HL-60 (cell line): ENCODE measurements around the gene MCHR1.

Experiments
- DNase-seq, 2 experiments: peaks; one replicate each; pipeline ENCODE4 v3.0.0-alpha.2; 2010 to 2020; ENCODE audit warnings: low read depth in 1 of 2, low spot score in 1 of 2
- H3K27ac ChIP-seq: fragments of 250-450 bp; sonication (Bioruptor Pico); replicated peaks from 2 replicates; pipeline ENCODE4 v1.5.1; 2020; ENCODE audit warnings: mild to moderate bottlenecking, moderate library complexity
- H3K27me3 ChIP-seq: fragments of 250-450 bp; sonication (Bioruptor Pico); 2 replicates; pipeline ENCODE4 v1.5.1; 2021; ENCODE audit warnings: mild to moderate bottlenecking, moderate library complexity; ENCODE audit not compliant: insufficient read depth, poor library complexity, severe bottlenecking
- H3K4me3 ChIP-seq: replicated peaks from 2 replicates; pipeline ENCODE4 v1.5.1; 2011; ENCODE audit warnings: mild to moderate bottlenecking, control low read depth, low read length; ENCODE audit not compliant: insufficient read depth
- CTCF ChIP-seq: IDR thresholded peaks from one replicate; pipeline ENCODE4 v1.5.1; 2011; ENCODE audit warnings: low read length, control low read depth, inconsistent platforms; ENCODE audit not compliant: insufficient read depth
- GABPA ChIP-seq: IDR thresholded peaks from 2 replicates; pipeline ENCODE4 v1.6.1; 2012; ENCODE audit warnings: low read depth
- POLR2AphosphoS5 ChIP-seq: IDR thresholded peaks from 2 replicates; pipeline ENCODE4 v1.6.1; 2012; ENCODE audit warnings: low read depth
- REST ChIP-seq: IDR thresholded peaks from 2 replicates; pipeline ENCODE4 v1.6.1; 2012; ENCODE audit warnings: low read depth; ENCODE audit not compliant: insufficient replicate concordance
- SPI1 ChIP-seq: IDR thresholded peaks from 2 replicates; pipeline ENCODE4 v1.6.1; 2012; ENCODE audit warnings: low read depth, mild to moderate bottlenecking, borderline replicate concordance

Gene MCHR1

GRCh38 chr22:40726514-40726913 lies 47.2 kb downstream of the MCHR1 start:
- no peak overlapping the region for H3K4me3 ChIP-seq
- TF ChIP-seq REST = no peak
- no peak for TF ChIP-seq POLR2AphosphoS5
- TF ChIP-seq CTCF = no peak
- TF ChIP-seq GABPA = no peak
- TF ChIP-seq SPI1 = no peak
- H3K27ac ChIP-seq = no peak overlapping the region
- H3K27me3 ChIP-seq = no peaks in the 10 kb centered on the region
- no peak for DNase-seq

- TF ChIP-seq REST (no peak), GABPA (no peak), POLR2AphosphoS5 (no peak), SPI1 (no peak), CTCF (no peak)
- no peak for DNase-seq
- Histone ChIP-seq H3K4me3 (no peak overlapping the region), H3K27ac (no peak overlapping the region), H3K27me3 (no peaks in the 10 kb centered on the region)
Observed at GRCh38 chr22:40727070-40727963, 48.0 kb downstream of the MCHR1 start.

DNA sequence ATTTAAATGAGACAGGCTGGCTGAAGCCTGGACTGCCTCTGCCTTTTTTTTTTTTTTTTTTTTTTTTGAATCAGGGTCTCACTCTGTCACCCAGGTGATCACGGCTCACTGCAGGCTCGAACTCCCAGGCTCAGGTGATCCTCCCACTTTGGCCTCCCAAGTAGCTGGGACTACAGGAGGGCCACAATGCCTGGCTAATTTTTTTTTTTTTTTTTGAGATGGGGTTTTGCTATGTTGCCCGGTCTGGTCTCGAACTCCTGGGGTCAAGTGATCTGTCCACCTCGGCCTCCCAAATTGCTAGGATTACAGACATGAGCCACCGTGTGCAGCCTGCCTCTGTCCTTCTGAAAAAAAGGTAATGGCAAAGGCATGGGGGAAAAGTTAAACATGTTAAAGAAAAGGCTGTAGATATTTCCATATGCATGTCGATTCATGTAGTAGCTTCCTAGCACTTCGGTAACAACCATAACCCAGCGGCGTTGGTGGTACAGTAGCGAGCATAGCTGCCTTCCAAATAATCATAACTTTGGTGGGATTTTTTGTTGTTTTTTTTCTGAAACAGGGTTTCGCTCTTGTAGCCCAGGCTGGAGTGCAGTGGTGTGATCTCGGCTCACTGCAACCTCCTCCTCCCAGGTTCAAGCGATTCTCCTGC lies 48.8 kb downstream of the MCHR1 start:
- Histone ChIP-seq H3K27ac (no peak overlapping the region), H3K27me3 (no peaks in the 10 kb centered on the region), H3K4me3 (no peak overlapping the region)
- TF ChIP-seq GABPA (no peak), REST (no peak), CTCF (no peak), SPI1 (no peak), POLR2AphosphoS5 (no peak)
- no peak for DNase-seq
